HG03060 (cell line): ENCODE measurements around the gene UMOD.

Experiments used
- ATAC-seq: cut with Tn5 transposase; IDR thresholded peaks from one replicate; pipeline ENCODE4 v1.9.1; 2021; ENCODE audit warnings: low read depth, moderate number of reproducible peaks; ENCODE audit not compliant: unreplicated experiment

The UMOD gene

GRCh38 chr16:20352615-20353014 lies at the start of gene UMOD:
Gene UMOD (minus strand): TSS chr16:20352715. CDS start chr16:20350737, 1,978 bp downstream.
- ATAC-seq, result no peak

- no peak for ATAC-seq
These were observed 49.0 kb upstream of the UMOD start for GRCh38 chr16:20401475-20402016.

- ATAC-seq, result no peak
These were observed 48.6 kb upstream of the UMOD start for GRCh38 chr16:20401066-20401465.

GRCh38 chr16:20399185-20399584 lies 46.7 kb upstream of the UMOD start:
- ATAC-seq, result no peak

DNA sequence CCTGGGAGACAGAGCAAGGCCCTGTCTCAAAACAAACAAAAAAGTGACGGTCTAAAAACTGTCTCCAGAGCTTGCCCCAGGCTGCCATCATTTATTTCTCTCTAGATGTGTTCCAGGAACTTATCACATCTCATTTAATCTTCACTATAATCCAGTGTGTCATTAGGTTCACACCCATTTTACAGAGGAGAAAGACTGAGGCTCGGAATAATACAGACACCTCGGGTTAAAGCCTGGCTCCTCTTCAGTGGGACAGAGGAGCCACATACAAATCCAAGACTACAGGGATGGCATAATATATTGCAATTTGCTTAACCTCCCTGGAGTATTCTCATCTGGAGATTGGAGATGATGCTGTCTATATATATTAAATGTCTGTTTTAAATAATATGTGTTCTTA lies 46.1 kb upstream of the UMOD start:
- no peak for ATAC-seq

- ATAC-seq, result no peak
These were observed 45.1 kb upstream of the UMOD start for GRCh38 chr16:20397468-20398074.

DNA sequence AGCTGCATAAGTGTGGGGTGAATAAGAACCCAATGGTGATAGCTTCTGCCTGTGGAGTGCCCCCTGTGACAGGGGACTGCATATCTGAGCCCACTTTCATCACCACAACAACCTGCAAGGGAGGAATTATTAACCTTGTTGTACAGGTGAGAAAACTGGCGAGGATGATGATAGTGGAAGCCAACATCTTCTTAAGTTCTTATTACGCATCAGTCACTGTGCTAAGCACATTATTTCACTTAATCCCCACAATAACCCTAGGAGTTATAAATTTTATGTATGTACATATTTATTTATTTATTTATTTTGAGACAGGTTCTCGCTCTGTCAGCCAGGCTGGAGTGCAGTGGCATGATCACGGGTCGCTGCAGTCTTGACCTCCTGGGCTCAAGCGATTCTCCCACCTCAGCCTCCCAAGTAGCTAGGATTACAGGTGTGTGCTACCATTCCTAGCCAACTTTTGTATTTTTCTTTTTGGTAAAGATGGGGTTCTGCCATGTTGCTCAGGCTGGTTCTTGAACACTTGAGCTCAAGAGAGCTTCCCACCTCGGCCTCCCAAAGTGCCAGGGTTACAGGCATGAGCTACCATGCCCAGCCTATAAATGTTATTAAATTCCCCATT lies 44.4 kb upstream of the UMOD start:
- no peak for ATAC-seq

GRCh38 chr16:20395946-20396345 lies 43.4 kb upstream of the UMOD start:
- no peak for ATAC-seq

DNA sequence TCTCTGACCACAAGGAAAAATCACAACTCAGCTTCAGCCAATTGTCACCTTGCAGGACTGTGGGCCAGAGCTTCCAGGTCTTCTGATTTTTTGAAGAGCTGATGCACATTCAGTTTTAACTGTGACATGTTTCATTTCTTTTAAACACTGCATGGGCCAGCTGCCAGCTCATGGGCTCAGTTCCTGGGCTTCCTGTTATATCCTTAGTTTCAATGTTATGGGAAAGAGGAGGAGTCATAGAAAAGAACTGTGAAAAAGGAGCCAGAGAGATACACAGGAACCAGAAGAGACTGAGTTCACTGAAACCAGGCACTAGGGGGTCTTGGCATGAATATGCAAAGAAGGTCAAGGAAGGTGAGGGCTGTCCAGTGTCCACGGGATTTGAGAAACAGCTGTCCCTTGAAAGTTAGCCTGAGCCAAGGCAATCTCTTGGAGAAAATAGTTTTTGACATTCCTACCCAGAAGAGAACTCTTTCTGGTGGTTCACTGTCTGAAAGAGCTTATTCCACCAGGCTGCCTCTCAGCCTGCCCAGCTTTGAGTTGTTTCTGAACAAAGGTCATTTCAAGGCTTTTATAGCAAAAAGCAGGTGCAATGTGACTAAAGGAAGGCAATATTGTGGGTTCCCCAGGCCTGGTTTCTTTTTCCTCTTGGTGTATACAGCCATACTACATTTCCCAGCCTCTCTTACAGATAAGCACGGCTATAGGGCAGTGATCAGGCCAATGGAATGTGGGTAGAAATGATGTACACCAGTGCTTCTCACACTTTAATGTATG lies 41.5 kb upstream of the UMOD start:
- no peak for ATAC-seq

- ATAC-seq, result no peak
These were observed 38.5 kb upstream of the UMOD start for GRCh38 chr16:20391045-20391444.

- ATAC-seq, result no peak
These were observed 36.3 kb upstream of the UMOD start for GRCh38 chr16:20388854-20389253.

GRCh38 chr16:20387978-20388377 lies 35.5 kb upstream of the UMOD start:
- ATAC-seq, result no peak

- ATAC-seq, result no peak
These were observed 33.6 kb upstream of the UMOD start for GRCh38 chr16:20385844-20386832.

GRCh38 chr16:20383106-20384029 lies 30.9 kb upstream of the UMOD start:
- ATAC-seq, result no peak

GRCh38 chr16:20382202-20382948 lies 29.9 kb upstream of the UMOD start:
- no peak for ATAC-seq

DNA sequence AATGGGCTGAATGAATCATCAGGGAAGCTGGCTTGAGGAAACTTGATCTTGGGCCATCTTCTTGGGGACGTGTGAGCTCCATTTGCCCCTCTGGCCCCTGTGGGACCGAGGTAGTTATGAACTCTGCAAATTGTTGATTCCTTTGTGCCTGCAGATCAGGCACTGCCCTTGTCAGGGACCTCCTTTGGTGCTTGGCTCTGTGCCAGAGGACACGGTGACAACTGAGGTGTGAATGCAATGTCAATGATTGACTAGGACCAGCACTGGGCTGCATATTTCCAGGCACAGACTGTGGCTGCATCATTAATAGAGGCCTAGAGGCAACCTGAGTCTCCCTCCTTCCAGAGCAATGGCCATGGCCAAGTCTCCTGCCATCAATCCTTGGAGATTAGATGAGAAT lies 28.3 kb upstream of the UMOD start:
- no peak for ATAC-seq

- no peak for ATAC-seq
These were observed 24.7 kb upstream of the UMOD start for GRCh38 chr16:20377181-20377580.

DNA sequence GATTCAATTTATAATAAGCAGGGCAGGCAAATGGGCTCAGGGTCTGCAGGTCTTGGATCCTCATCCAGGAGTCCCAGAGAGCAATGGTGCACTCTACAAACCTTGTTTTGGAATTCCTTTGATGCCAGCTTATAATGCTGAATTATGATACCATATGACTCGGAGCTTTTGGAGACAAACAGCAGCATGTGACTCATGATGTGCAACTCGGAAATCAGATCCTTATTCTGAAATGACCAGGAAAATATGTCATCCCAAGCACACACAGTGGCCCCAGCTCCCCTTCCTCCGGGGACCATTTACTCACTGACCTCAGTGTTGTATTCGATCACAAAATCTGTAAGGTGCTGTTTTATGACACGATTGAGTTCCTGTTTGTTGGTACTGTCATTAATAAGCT lies 20.2 kb upstream of the UMOD start:
- no peak for ATAC-seq
